ENCODE data around the gene TTLL11.

GRCh38 chr9:122135529-122135859 is 42.4 kb upstream of the TTLL11 start:
- TF ChIP-seq CTCF (optimal IDR thresholded peaks at IDR 0.05 in 1 of 3, IDR thresholded peaks at IDR 0.05 in 1 of 3, conservative IDR thresholded peaks at IDR 0.05 in 1 of 3; ENCODE audit: extremely low read depth in 1 of 3, insufficient read depth in 2 of 3, low read length in 3 of 3), result no peak
- no peak for TF ChIP-seq EZH2 (IDR thresholded peaks at IDR 0.05; ENCODE audit: low read length)

Data from keratinocyte (primary cell).